Stimulated activated naive CD4-positive, alpha-beta T cell (primary cell): ENCODE results near the gene LDB2.

ENCODE experiments used
- DNase-seq, 6 experiments: peaks; one replicate each; lab custom pipeline; 2025; lab: John Stamatoyannopoulos, UW

Gene LDB2

GRCh38 chr4:16685536-16685935, 212.9 kb downstream of the LDB2 start:
- no peak for DNase-seq

GRCh38 chr4:16684935-16685334, 213.5 kb downstream of the LDB2 start:
- no peak for DNase-seq

- no peak for DNase-seq
These were observed 214.3 kb downstream of the LDB2 start for GRCh38 chr4:16684097-16684496.

GRCh38 chr4:16682975-16683374, 215.5 kb downstream of the LDB2 start:
- no peak for DNase-seq

GRCh38 chr4:16677001-16677944, 221.2 kb downstream of the LDB2 start:
- DNase-seq, result no peak

GRCh38 chr4:16676230-16676770, 222.1 kb downstream of the LDB2 start:
- no peak for DNase-seq

- no peak for DNase-seq
These were observed 224.4 kb downstream of the LDB2 start for GRCh38 chr4:16674082-16674481.

- no peak for DNase-seq
These were observed 226.0 kb downstream of the LDB2 start for GRCh38 chr4:16672421-16672820.

- DNase-seq, result no peak
These were observed 226.7 kb downstream of the LDB2 start for GRCh38 chr4:16671741-16672140.

GRCh38 chr4:16670727-16671126, 227.7 kb downstream of the LDB2 start:
- DNase-seq, result no peak

- DNase-seq, result no peak
These were observed 229.4 kb downstream of the LDB2 start for GRCh38 chr4:16669036-16669435.

GRCh38 chr4:16668488-16668887, 230.0 kb downstream of the LDB2 start:
- DNase-seq, result no peak

- DNase-seq, result no peak
These were observed 231.0 kb downstream of the LDB2 start for GRCh38 chr4:16667464-16667863.

- no peak for DNase-seq
These were observed 232.4 kb downstream of the LDB2 start for GRCh38 chr4:16665942-16666551.

GRCh38 chr4:16663732-16664131, 234.7 kb downstream of the LDB2 start:
- DNase-seq, result no peak

GRCh38 chr4:16663307-16663706, 235.1 kb downstream of the LDB2 start:
- DNase-seq, result no peak

GRCh38 chr4:16661813-16662212, 236.6 kb downstream of the LDB2 start:
- no peak for DNase-seq

GRCh38 chr4:16660656-16661055, 237.8 kb downstream of the LDB2 start:
- DNase-seq, result no peak

GRCh38 chr4:16659694-16660093, 238.8 kb downstream of the LDB2 start:
- DNase-seq, result no peak

GRCh38 chr4:16659079-16659478, 239.4 kb downstream of the LDB2 start:
- no peak for DNase-seq

GRCh38 chr4:16658183-16658582, 240.3 kb downstream of the LDB2 start:
- DNase-seq, result no peak

GRCh38 chr4:16655111-16655510, 243.3 kb downstream of the LDB2 start:
- no peak for DNase-seq

GRCh38 chr4:16652732-16653305, 245.6 kb downstream of the LDB2 start:
- DNase-seq, result no peak
